ENCODE results near the gene OLIG2. TPM values are rescaled to one million over a fixed set of nuclear protein-coding genes. Genes with fewer than 3 reads are reported as not detected.

OLIG2 gene
- total RNA-seq (2014; rRNA removed; shearing (Covaris generic)) = not detected in 2 replicates
- not detected in 2 replicates for total RNA-seq (2022)
- not detected for Bru-seq, nascent RNA
- BruChase-seq, experiment 1, labeled RNA remaining after a 6-hour chase = not detected
- not detected for BruChase-seq, experiment 2, labeled RNA remaining after a 2-hour chase
- long read RNA-seq = 0 reads

DNA sequence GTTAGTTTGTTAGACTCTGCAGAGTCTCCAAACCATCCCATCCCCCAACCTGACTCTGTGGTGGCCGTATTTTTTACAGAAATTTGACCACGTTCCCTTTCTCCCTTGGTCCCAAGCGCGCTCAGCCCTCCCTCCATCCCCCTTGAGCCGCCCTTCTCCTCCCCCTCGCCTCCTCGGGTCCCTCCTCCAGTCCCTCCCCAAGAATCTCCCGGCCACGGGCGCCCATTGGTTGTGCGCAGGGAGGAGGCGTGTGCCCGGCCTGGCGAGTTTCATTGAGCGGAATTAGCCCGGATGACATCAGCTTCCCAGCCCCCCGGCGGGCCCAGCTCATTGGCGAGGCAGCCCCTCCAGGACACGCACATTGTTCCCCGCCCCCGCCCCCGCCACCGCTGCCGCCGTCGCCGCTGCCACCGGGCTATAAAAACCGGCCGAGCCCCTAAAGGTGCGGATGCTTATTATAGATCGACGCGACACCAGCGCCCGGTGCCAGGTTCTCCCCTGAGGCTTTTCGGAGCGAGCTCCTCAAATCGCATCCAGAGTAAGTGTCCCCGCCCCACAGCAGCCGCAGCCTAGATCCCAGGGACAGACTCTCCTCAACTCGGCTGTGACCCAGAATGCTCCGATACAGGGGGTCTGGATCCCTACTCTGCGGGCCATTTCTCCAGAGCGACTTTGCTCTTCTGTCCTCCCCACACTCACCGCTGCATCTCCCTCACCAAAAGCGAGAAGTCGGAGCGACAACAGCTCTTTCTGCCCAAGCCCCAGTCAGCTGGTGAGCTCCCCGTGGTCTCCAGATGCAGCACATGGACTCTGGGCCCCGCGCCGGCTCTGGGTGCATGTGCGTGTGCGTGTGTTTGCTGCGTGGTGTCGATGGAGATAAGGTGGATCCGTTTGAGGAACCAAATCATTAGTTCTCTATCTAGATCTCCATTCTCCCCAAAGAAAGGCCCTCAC is at the start of gene OLIG2:
OLIG2 (plus strand) TSS at position 447 of the 954 bp plus-strand sequence. CDS start 928 bp downstream, outside the sequence.
- Histone ChIP-seq H3K27ac (ENCODE audit: low read depth, low read length, poor library complexity, severe bottlenecking) (no peak within 1 kb of the TSS), H2AFZ (ENCODE audit: low read length) (no peak within 1 kb of the TSS), H4K20me1 (ENCODE audit: insufficient read depth, low read length) (no peaks in the 10 kb centered on the region), H3K4me2 (ENCODE audit: low read length) (no peak within 1 kb of the TSS), H3K9me3 (ENCODE audit: low read length) (no peaks in the 10 kb centered on the region), H3K4me3 (ENCODE audit: low read depth, low read length, poor library complexity, severe bottlenecking) (no peak within 1 kb of the TSS), H3K9me2 (ENCODE audit: insufficient read depth, low read length) (no peaks in the 10 kb centered on the region), H3K36me3 (ENCODE audit: insufficient read depth, low read length) (no peaks in the 10 kb centered on the region), H3K79me2 (ENCODE audit: insufficient read depth, low read depth, low read length) (no peaks in the 10 kb centered on the region), H3K4me1 (ENCODE audit: insufficient read depth, low read length, poor library complexity, severe bottlenecking) (no peaks in the 10 kb centered on the region)
- ChIA-PET POLR2A (interaction anchor here (0.6 kb wide), 1 partner anchor 482 kb away, joined by 4 read pairs; no protein-coding TSS in a partner anchor), CTCF (ENCODE audit: unreplicated experiment) (no interaction called here)
- DNase-seq (ENCODE audit: low spot score) = no peak
- no peak for TF ChIP-seq CTCF (conservative IDR thresholded peaks at IDR 0.05; ENCODE audit: low read length)
- TF ChIP-seq EZH2phosphoT487 (IDR thresholded peaks at IDR 0.05; ENCODE audit: borderline replicate concordance, low read depth, low read length) = no peak
- BruUV-seq (replicated peaks) = no TSS peak
- intact Hi-C loops (cut with micrococcal nuclease; ENCODE audit: unreplicated experiment) = no loop called here

DNA sequence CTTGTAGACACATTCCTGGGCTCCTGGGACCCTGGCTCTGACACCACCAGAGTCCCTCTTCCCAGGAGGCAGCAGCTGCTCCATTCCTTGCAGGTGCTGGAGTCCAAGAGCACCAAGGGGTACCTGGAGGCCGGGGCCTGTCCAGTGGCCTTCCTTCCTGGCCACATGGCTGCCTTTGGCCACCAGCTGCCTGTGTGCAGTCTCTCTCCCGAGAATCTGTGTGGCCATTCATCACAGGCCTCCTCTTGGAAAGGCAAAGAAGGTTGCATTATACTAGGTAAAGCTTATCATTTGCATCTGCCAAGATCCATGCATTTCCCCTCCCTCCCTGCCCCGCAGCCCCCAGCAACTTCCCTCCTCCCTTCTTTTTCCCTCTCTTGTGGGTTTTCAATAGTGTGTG is 48.9 kb upstream of the OLIG2 start:
- H3K4me2 ChIP-seq (ENCODE audit: low read length) = no peak overlapping the region
- no peaks in the 10 kb centered on the region for H3K79me2 ChIP-seq (ENCODE audit: insufficient read depth, low read depth, low read length)
- POLR2A ChIA-PET = interaction anchor here (0.7 to 0.9 kb wide), 2 partner anchors 14 to 24 kb away, joined by 3 to 9 read pairs; no protein-coding TSS in a partner anchor
- BruUV-seq (replicated peaks) = no TSS peak
- no peaks in the 10 kb centered on the region for H4K20me1 ChIP-seq (ENCODE audit: insufficient read depth, low read length)
- DNase-seq (ENCODE audit: low spot score) = no peak
- no peak overlapping the region for H3K4me3 ChIP-seq (ENCODE audit: low read depth, low read length, poor library complexity, severe bottlenecking)
- no peaks in the 10 kb centered on the region for H3K36me3 ChIP-seq (ENCODE audit: insufficient read depth, low read length)
- no peaks in the 10 kb centered on the region for H3K9me3 ChIP-seq (ENCODE audit: low read length)
- no peak overlapping the region for H2AFZ ChIP-seq (ENCODE audit: low read length)
- TF ChIP-seq EZH2phosphoT487 (IDR thresholded peaks at IDR 0.05; ENCODE audit: borderline replicate concordance, low read depth, low read length) (no peak), CTCF (conservative IDR thresholded peaks at IDR 0.05; ENCODE audit: low read length) (no peak)
- intact Hi-C loops (cut with micrococcal nuclease; ENCODE audit: unreplicated experiment) = no loop called here
- H3K27ac ChIP-seq (ENCODE audit: low read depth, low read length, poor library complexity, severe bottlenecking) = no peak overlapping the region
- CTCF ChIA-PET (ENCODE audit: unreplicated experiment) = no interaction called here
- H3K9me2 ChIP-seq (ENCODE audit: insufficient read depth, low read length) = no peaks in the 10 kb centered on the region
- H3K4me1 ChIP-seq (ENCODE audit: insufficient read depth, low read length, poor library complexity, severe bottlenecking) = no peaks in the 10 kb centered on the region

Data from OCI-LY7 (cell line).